ENCODE data around the gene MAPK10.

MAPK10 gene

DNA sequence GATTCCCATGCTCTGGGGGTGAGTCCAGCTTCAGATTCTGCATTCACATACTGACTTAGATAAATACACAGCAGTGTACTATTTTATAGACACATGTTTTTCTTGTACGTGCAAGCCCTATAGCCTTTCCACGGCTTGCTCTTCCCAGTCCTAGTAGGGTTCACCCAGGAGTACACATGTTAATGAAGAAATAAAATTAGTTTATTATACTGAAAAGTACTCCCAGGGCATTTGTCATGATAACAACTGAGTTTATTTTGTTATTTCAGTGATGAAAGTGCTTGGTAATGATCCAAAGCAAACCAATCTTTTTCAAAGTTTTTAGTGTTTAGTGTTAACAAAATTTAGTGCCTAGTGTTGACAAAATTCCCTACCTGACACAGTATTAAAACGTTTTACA lies 21.3 kb downstream of the MAPK10 start:
- peaks cover 0 to 3% of the 10 kb centered on the region in 2 experiments for H3K4me1 ChIP-seq (ENCODE audit: control insufficient read depth in 1 of 2, insufficient read depth in 2 of 2, low read length in 2 of 2)
- H3K9ac ChIP-seq (ENCODE audit: low read length), result no peak overlapping the region
- no peaks in the 10 kb centered on the region for H3K79me1 ChIP-seq (ENCODE audit: low read length)
- no peak overlapping the region for H2BK12ac ChIP-seq (ENCODE audit: low read length)
- H3K18ac ChIP-seq (ENCODE audit: low read length), result no peak overlapping the region
- H2BK120ac ChIP-seq (ENCODE audit: insufficient read depth, low read length, poor library complexity), result no peak overlapping the region
- no peaks in the 10 kb centered on the region for H3K79me2 ChIP-seq (ENCODE audit: control insufficient read depth, insufficient read depth, low read length, poor library complexity)
- H3K9me3 ChIP-seq (ENCODE audit: insufficient read depth, low read depth, low read length), result no peaks in the 10 kb centered on the region
- no peak overlapping the region for H3K4me2 ChIP-seq (ENCODE audit: low read length)
- H4K91ac ChIP-seq (ENCODE audit: low read depth, low read length), result no peak overlapping the region
- no peak overlapping the region for H3K23ac ChIP-seq (ENCODE audit: low read length)
- H3K4me3 ChIP-seq (ENCODE audit: low read depth, low read length), result no peak overlapping the region
- no peak for DNase-seq
- no peak overlapping the region for H3K14ac ChIP-seq (ENCODE audit: low read length)
- no peak overlapping the region for H3K4ac ChIP-seq (ENCODE audit: low read depth, low read length)
- H4K12ac ChIP-seq (ENCODE audit: low read depth, low read length), result no peak overlapping the region
- H3K27me3 ChIP-seq (ENCODE audit: insufficient read depth, low read length), result no peaks in the 10 kb centered on the region
- H3K36me3 ChIP-seq (ENCODE audit: control insufficient read depth in 1 of 2, insufficient read depth in 2 of 2, low read length in 2 of 2), result no peaks in the 10 kb centered on the region
- H2AFZ ChIP-seq (ENCODE audit: insufficient read depth, low read length, poor library complexity), result no peak overlapping the region
- no peak overlapping the region for H2BK5ac ChIP-seq (ENCODE audit: low read depth, low read length, poor library complexity)
- no CpG with 5 or more reads among the region's 3 CpGs for WGBS (ENCODE audit: extremely low coverage, insufficient coverage, insufficient read length)
- no peak overlapping the region for H4K8ac ChIP-seq (ENCODE audit: low read depth, low read length)
- no peak overlapping the region for H2AK5ac ChIP-seq (ENCODE audit: low read length)
- no peak overlapping the region for H3K27ac ChIP-seq (ENCODE audit: low read depth, low read length)

DNA sequence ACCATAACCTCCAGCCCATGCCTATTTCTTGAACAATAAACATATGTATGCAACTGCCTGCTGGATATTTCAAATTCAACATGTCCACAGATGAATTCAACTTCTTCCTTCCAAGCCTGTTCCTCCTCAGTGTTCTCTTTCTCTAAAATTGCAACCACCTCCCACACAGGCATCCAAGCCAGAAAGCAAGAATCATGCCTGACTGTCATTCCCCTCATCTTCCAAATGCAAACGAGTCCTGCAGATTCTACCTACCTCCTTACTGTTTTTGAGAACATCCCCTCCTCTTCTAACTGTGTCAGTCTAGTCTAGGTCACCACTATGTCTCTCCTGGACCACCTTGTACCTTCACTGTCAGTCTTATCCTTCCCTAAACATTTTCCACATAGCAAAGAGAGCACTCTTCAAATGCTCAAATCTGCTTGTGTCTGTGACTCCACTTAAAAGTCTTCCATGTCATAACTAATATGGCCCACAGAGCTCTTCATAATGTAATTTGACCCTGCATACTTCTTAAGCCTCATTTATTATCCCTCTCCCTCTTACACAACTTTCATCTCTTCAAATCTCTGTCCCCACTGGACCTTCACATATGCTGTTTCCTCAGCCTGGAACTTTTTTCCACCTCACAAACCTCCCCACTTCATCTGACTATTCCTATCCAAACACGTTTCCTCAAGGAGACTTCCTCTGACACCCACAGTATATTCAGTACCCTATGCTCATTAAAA lies 25.7 kb downstream of the MAPK10 start:
- H4K91ac ChIP-seq (ENCODE audit: low read depth, low read length), result no peak overlapping the region
- H3K18ac ChIP-seq (ENCODE audit: low read length), result no peak overlapping the region
- DNase-seq, result no peak
- no peak overlapping the region for H4K12ac ChIP-seq (ENCODE audit: low read depth, low read length)
- no peak overlapping the region for H3K4me2 ChIP-seq (ENCODE audit: low read length)
- no peak overlapping the region for H4K8ac ChIP-seq (ENCODE audit: low read depth, low read length)
- H3K4me3 ChIP-seq (ENCODE audit: low read depth, low read length), result no peak overlapping the region
- H2AK5ac ChIP-seq (ENCODE audit: low read length), result no peak overlapping the region
- H2BK120ac ChIP-seq (ENCODE audit: insufficient read depth, low read length, poor library complexity), result no peak overlapping the region
- H3K27me3 ChIP-seq (ENCODE audit: insufficient read depth, low read length), result no peaks in the 10 kb centered on the region
- no peaks in the 10 kb centered on the region for H3K79me2 ChIP-seq (ENCODE audit: control insufficient read depth, insufficient read depth, low read length, poor library complexity)
- no peaks in the 10 kb centered on the region for H3K79me1 ChIP-seq (ENCODE audit: low read length)
- peaks cover 0 to 3% of the 10 kb centered on the region in 2 experiments for H3K4me1 ChIP-seq (ENCODE audit: control insufficient read depth in 1 of 2, insufficient read depth in 2 of 2, low read length in 2 of 2)
- no peak overlapping the region for H3K14ac ChIP-seq (ENCODE audit: low read length)
- H2BK5ac ChIP-seq (ENCODE audit: low read depth, low read length, poor library complexity), result no peak overlapping the region
- no peak overlapping the region for H3K23ac ChIP-seq (ENCODE audit: low read length)
- no peak overlapping the region for H2AFZ ChIP-seq (ENCODE audit: insufficient read depth, low read length, poor library complexity)
- H3K36me3 ChIP-seq (ENCODE audit: control insufficient read depth in 1 of 2, insufficient read depth in 2 of 2, low read length in 2 of 2), result no peaks in the 10 kb centered on the region
- no peak overlapping the region for H3K9ac ChIP-seq (ENCODE audit: low read length)
- no peak overlapping the region for H3K4ac ChIP-seq (ENCODE audit: low read depth, low read length)
- H3K27ac ChIP-seq (ENCODE audit: low read depth, low read length), result no peak overlapping the region
- WGBS (ENCODE audit: extremely low coverage, insufficient coverage, insufficient read length), result 100% methylated on average over 1 of the region's 2 CpGs
- H3K9me3 ChIP-seq (ENCODE audit: insufficient read depth, low read depth, low read length), result no peaks in the 10 kb centered on the region
- H2BK12ac ChIP-seq (ENCODE audit: low read length), result no peak overlapping the region

GRCh38 chr4:86333236-86333635 lies 26.6 kb downstream of the MAPK10 start:
- WGBS (ENCODE audit: extremely low coverage, insufficient coverage, insufficient read length), result no CpG with 5 or more reads among the region's 1 CpG
- Histone ChIP-seq H3K4ac (ENCODE audit: low read depth, low read length) (no peak overlapping the region), H3K23ac (ENCODE audit: low read length) (no peak overlapping the region), H3K36me3 (ENCODE audit: control insufficient read depth in 1 of 2, insufficient read depth in 2 of 2, low read length in 2 of 2) (no peaks in the 10 kb centered on the region), H3K9ac (ENCODE audit: low read length) (no peak overlapping the region), H3K4me1 (ENCODE audit: control insufficient read depth in 1 of 2, insufficient read depth in 2 of 2, low read length in 2 of 2) (peaks cover 0 to 2% of the 10 kb centered on the region in 2 experiments), H4K8ac (ENCODE audit: low read depth, low read length) (no peak overlapping the region), H2BK12ac (ENCODE audit: low read length) (no peak overlapping the region), H3K79me1 (ENCODE audit: low read length) (no peaks in the 10 kb centered on the region), H3K27ac (ENCODE audit: low read depth, low read length) (no peak overlapping the region), H3K9me3 (ENCODE audit: insufficient read depth, low read depth, low read length) (no peaks in the 10 kb centered on the region), H3K18ac (ENCODE audit: low read length) (no peak overlapping the region), H3K79me2 (ENCODE audit: control insufficient read depth, insufficient read depth, low read length, poor library complexity) (no peaks in the 10 kb centered on the region), H3K4me2 (ENCODE audit: low read length) (no peak overlapping the region), H2BK5ac (ENCODE audit: low read depth, low read length, poor library complexity) (no peak overlapping the region), H2AK5ac (ENCODE audit: low read length) (no peak overlapping the region), H2AFZ (ENCODE audit: insufficient read depth, low read length, poor library complexity) (no peak overlapping the region), H4K91ac (ENCODE audit: low read depth, low read length) (no peak overlapping the region), H2BK120ac (ENCODE audit: insufficient read depth, low read length, poor library complexity) (no peak overlapping the region), H4K12ac (ENCODE audit: low read depth, low read length) (no peak overlapping the region), H3K4me3 (ENCODE audit: low read depth, low read length) (no peak overlapping the region), H3K27me3 (ENCODE audit: insufficient read depth, low read length) (no peaks in the 10 kb centered on the region), H3K14ac (ENCODE audit: low read length) (no peak overlapping the region)
- DNase-seq, result no peak

DNA sequence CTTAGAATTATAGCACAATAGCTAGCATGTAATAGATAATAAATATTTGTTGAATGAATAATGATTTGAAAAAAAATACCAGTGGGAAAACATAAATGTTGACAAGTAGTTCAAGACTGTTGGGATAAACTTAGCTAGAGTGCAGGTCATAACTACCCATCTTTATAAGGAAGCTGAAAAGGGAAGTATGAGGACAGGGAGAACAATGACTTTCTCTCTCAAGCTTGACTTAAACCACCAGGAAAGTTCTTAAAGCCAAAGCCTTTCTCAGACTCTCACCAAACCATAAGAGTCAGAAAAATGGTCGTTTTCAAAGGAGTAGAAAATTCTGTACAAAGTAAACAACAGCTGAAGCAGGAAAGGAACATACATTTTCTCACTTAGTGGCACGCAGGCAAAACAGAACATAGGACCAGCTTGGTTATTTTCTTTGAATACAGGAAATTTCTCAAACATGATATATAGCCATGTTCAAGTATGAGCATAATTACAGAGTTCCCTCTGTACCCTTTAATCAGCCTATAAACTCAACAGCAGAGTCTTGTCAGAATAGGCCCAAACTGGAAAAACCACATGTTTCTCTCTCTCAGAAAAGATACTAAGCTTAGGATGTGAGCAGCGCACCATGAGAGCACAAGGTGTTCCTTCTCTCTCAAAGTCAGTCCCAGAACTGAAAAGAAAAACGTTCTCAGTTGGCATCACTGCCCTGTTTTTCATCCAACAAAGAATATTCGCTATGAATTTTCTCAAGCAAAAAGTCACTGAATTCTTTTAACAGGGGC lies 28.7 kb downstream of the MAPK10 start:
- H3K4me3 ChIP-seq (ENCODE audit: low read depth, low read length), result no peak overlapping the region
- no peaks in the 10 kb centered on the region for H3K79me2 ChIP-seq (ENCODE audit: control insufficient read depth, insufficient read depth, low read length, poor library complexity)
- no peak overlapping the region for H2AFZ ChIP-seq (ENCODE audit: insufficient read depth, low read length, poor library complexity)
- H3K27ac ChIP-seq (ENCODE audit: low read depth, low read length), result no peak overlapping the region
- no peak overlapping the region for H4K8ac ChIP-seq (ENCODE audit: low read depth, low read length)
- H4K91ac ChIP-seq (ENCODE audit: low read depth, low read length), result no peak overlapping the region
- no peaks in the 10 kb centered on the region for H3K27me3 ChIP-seq (ENCODE audit: insufficient read depth, low read length)
- H3K4me2 ChIP-seq (ENCODE audit: low read length), result no peak overlapping the region
- H3K9ac ChIP-seq (ENCODE audit: low read length), result no peak overlapping the region
- no peak overlapping the region for H2BK5ac ChIP-seq (ENCODE audit: low read depth, low read length, poor library complexity)
- no peak overlapping the region for H2BK120ac ChIP-seq (ENCODE audit: insufficient read depth, low read length, poor library complexity)
- no peak overlapping the region for H2AK5ac ChIP-seq (ENCODE audit: low read length)
- H2BK12ac ChIP-seq (ENCODE audit: low read length), result no peak overlapping the region
- no peaks in the 10 kb centered on the region for H3K79me1 ChIP-seq (ENCODE audit: low read length)
- no peak overlapping the region for H4K12ac ChIP-seq (ENCODE audit: low read depth, low read length)
- peak in 1 of 2 donors; percentile 22 for DNase-seq
- no peaks in the 10 kb centered on the region for H3K9me3 ChIP-seq (ENCODE audit: insufficient read depth, low read depth, low read length)
- H3K4ac ChIP-seq (ENCODE audit: low read depth, low read length), result no peak overlapping the region
- H3K23ac ChIP-seq (ENCODE audit: low read length), result no peak overlapping the region
- WGBS (ENCODE audit: extremely low coverage, insufficient coverage, insufficient read length), result no CpG with 5 or more reads among the region's 5 CpGs
- H3K18ac ChIP-seq (ENCODE audit: low read length), result no peak overlapping the region
- H3K4me1 ChIP-seq (ENCODE audit: control insufficient read depth in 1 of 2, insufficient read depth in 2 of 2, low read length in 2 of 2), result peaks cover 0 to 2% of the 10 kb centered on the region in 2 experiments
- no peak overlapping the region for H3K14ac ChIP-seq (ENCODE audit: low read length)
- H3K36me3 ChIP-seq (ENCODE audit: control insufficient read depth in 1 of 2, insufficient read depth in 2 of 2, low read length in 2 of 2), result no peaks in the 10 kb centered on the region
